Left kidney (tissue), 2 donors: ENCODE measurements around the gene SAMD13. TPM values are rescaled to one million over a fixed set of nuclear protein-coding genes. Genes with fewer than 3 reads are reported as not detected.

ENCODE experiments used
- DNase-seq: peaks from one replicate; pipeline ENCODE4 v3.0.0-alpha.2; 2013
- polyA plus RNA-seq: library from polyadenylated mRNA; unstranded; fragments of 120-200 nt; gene quantifications from one replicate; pipeline ENCODE4 v1.2.1, GENCODE V29; 2013; ENCODE audit not compliant: insufficient read length

Gene SAMD13
- polyA plus RNA-seq, 1 donor, result 6.6 TPM

DNA sequence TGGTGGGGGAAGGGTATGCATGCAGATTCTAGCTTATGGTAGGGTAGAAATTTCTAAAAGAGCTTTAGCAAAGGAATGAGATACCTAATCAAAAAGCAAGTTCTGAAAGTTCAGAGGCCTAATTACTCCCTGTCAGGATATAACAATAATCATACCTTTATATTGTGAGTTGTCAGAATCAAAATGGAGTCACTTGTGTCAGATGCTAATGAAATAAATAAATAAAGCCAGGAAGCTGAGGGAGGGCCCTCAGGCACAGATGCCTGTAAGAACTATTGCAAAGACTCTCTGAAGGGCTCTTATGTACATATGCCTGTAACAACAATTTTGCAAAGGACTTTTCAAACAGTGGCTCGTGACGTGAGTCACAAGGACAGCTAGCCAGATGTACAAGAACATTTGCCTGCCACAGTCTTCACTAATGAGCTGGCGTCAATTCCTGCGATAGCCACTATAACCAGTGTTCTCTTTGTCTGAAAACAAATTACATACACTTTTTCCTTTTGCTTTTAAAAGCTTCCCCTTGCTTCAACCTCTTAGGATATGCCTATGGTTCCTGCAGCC lies 69.4 kb downstream of the SAMD13 start:
- no peak for DNase-seq

DNA sequence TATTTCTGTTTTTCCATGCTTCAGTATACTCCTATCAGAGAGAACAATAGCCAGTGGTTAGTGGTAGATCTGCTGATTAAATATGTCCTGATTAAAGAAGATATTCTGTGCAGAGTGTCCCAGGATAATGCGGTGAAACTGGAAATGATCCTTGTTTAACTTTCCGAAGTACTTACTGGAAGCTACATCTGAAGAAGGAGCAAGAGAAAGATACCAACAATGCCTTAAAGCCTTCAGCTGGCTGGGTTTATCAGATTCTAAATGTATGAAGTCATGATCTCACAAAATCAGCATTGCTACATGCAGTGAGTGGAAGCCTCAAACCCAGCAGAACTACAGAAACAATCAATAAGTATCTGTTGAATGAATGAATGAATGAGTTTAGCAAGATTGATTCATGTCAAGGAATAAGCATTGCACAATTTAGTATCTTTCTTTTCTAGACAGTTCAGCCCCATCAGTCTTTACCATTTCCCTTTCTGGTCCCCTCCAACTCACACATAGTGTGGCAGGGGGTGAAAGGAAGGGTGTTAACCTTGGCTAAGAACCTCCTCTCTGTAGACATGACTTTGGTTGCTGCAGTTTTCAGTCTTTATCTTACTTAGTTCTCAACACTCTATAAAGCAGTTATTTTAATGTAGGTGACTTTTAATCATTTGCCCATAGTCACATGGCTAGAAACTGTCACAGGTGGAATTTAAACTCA lies 72.1 kb downstream of the SAMD13 start:
- DNase-seq, result no peak

DNA sequence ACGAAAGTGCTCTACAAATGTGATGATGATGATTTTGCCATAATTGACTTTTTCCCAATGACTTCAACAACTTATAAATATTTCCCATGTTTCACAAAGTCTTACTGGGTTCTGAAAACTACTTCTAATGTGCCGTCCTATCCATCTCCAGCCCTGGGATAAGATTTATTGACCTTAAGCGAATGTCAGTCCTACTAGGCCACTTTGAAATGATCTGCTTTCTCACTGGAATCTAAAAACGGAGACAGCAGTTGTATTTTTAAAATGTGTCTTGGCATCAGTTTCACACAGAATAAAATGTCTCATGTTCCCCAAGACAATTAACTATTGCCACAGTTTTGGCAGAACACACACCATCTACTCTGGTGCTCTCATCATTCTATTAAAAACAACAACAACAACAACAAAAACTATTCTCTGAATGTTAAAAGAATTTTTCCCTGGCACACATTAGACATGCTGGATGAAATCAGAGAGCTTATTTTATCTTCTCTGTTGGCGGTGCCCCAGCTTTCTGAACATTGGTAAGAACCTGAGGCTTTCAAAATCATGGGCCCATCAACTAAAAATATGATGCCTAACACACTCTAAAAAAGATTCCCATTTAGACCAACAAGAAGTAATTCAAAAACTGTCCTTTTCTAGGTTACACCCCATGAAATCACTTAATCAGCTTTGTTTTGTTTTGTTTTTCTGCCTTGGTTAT lies 73.6 kb downstream of the SAMD13 start:
- DNase-seq, result no peak

DNA sequence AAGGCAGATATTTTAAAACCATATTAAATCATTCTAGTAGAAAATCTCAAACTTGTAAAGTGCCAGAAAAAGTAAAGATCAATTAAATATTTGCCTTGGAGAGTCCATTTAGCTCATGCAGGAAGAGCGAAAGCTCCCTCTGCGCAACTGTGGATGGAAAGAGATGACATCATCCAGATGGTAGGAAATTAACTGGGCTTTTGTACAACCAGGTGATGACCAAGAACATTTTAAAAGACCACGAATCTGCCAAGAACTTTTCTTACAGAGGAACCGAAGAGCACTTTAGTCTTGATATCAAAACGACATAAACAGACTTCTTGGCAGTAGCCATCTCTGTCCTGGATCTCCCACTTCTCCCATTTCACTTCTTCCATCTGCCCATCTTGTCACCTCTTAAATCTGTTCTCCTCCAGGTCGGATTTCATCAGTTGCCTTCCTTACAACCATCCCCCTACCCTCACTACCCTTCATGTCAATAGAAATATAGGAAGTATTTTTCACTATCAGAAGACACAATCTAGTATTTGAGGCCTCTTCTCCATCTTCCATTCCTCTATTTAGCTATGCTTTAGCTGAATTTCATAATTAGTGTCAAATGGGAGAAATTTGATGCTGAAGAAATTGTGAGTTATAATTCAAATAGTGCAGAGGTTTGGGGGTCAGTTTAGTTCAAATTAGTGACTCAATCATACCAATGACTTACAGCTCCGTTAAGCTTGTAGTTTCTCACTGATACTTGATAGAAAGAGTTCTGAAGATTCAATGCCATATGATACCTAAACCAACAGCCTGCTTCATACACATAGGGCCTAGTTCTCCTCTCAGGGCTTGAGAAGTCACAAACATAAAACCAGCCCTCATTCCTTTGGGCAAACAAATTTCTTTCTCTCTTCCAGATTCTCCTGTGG lies 74.7 kb downstream of the SAMD13 start:
- DNase-seq, result no peak

DNA sequence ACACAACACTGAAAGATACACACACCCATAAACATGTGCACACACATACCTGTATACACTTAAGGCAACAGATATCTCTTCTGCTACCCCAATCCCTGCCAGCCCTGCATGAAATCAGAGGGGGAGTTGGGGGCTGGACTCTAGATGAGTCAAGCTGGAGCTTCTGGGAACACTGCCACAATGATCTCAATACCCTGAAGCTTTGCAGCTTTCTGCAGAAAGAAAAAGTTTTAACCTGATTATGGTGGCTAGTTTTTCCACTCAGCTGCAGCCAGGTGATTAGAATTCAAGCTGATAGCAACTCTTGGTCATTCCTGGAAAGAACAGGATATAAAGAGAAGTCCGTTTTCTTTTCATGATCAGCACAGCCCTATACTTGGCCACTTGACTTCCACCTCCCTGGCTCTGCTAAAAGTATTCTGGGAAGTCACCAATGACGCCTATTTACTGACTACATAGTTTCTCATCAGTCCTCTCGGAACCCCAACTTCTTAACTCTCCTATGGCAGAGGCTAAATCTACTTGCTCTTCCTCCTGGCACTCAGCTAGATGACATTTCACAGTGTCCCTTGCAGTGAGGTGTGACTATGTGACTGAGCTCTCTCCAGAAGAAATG lies 76.1 kb downstream of the SAMD13 start:
- DNase-seq, result no peak

DNA sequence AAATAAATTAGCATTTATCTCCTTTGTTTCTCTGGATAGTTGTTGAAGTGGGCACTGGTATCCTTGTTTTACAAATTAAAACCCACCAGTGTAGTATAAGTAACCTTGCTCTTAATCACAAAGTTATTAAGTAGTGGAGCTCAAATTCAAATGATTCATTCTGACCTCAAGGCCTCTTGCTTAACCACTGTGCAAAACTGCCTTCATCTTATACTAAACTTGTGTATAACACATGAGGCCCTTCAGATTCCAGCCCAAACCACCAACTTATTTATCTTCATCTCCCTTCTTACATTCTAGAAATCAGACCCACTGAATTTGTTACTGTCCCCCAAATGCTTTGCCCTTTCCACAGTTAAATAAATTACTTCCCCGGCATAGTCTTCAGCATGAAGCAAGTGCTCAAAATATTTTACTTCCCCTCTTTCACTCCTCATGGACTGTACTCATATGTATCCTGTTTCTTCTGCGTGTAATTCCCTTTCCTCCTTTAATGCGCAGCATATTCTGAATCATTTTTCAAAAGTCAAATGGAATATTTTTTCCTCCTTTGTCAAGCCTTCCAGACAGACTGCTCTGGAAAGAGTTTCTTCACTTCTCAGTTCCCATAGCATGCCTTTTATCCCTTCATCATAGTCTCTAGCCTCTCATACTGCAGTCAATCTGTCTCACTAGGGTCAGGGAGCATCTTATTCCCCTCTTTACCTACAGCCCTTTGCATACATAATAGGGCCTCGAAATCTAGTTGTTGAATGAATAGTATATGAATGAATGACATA lies 77.8 kb downstream of the SAMD13 start:
- DNase-seq, result no peak

DNA sequence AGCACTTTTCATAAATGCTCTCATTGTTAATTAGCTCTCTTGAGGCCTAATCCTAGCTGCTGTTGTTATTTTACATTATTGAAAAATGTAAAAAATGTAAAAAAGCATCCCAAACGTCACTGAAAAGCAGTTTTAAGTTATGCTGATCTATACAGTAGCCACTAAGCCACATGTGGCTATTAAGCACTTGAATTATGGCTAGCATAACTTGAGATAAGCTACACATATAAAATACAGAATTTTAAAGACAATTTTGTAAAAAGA lies 78.3 kb downstream of the SAMD13 start:
- DNase-seq, result no peak

DNA sequence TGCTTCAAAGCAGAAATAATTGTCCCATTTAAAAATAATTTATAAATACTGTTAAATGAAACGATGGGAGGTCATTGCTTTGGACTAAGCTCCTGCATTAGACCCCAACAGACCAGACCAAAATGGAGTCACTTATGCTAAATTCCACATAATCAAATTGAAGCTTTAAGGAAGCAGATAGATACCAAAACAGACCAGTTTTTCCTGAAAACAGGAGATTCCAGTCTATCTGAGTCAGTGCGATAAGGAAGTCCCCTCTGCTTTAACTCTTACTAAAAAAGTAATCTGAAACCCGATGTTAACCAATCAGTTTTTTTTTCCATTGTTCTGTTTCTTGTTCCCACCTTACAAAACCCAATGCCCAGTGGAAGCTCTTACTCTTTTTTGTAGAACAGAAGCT lies 80.6 kb downstream of the SAMD13 start:
- DNase-seq, result no peak

DNA sequence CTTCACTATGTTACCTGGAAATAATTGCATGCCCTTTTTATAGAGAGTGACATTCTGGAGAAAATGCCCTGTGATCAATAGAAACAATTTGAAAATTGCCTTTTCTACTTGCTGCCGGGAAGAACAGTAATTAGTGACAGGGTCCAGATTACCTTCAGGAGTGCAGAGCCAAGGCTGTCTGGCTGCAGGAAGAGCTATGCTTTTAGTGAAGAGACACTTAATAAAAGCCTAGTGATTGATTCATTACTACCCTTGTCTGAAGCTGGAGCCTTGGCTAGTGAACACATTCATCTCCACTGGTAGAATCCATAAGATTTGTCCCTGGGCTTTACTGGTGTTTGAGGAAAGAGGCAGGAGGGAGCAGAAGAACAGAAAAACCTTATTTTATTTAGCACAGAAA lies 83.8 kb downstream of the SAMD13 start:
- no peak for DNase-seq

DNA sequence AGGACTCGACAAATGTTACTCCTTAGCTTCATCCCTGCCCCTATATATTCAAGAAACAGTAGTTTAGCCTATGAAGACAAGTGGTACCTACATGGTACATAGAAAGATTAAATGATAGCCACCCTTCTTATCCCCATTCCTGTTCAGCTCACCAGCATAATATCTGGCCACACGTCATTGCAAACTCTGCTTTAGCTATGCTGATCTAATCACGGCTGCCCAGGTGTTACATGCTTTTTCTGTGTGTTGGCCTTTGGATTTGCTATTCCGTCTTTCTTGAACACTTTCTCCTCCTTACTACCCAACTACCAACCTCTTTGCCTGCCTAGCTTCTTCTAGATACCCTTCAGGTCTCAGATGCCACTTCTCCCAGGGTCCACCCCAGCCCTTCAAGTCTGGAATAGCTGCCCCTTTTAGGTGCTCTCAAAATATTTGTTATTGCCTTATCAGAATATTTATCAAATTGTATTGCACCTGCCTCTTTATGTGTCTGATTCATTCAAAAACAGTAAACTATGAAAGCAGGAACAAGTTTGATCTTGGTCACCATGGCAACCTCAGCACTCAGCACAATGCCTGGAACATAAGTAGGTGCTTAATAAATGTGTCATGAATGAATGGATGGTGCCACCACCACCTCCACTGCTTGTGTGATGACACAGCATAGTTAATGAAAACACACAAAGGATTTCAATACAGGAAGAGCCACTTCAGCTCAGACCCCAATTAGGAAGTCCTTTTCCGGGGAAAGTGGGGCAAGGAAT lies 85.4 kb downstream of the SAMD13 start:
- DNase-seq, result no peak

DNA sequence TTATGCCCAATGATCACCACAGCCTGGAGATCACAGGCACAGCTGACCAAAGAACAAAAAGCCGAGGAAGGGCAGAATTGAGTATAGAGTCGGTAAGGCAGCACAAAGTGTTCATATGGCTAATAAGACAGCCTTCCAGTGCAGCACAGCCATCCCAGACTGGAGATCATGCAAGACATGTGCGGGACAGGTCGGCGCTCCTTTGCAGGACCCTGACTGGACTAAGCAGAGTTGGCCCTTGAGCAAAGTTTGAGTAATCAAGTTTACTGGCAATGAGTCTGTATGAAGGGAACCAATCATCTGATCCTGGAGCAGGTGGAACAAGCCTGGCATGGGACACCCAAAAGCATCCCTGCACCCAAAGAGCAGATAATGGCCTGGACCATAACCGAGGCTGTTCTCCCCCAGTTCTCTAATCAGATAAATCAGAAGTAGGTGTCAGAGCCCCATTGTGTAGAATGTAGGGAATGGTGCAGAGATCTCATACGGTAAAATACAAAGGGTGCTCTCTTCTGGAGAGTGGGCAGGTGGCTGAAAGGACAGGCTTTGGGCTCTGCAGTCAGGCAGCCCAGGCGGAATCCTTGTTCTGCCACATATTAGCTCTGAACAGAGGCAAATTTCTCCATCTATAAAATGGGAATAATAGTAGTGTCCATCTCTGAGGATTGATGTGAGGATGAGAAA lies 86.1 kb downstream of the SAMD13 start:
- DNase-seq, result no peak

DNA sequence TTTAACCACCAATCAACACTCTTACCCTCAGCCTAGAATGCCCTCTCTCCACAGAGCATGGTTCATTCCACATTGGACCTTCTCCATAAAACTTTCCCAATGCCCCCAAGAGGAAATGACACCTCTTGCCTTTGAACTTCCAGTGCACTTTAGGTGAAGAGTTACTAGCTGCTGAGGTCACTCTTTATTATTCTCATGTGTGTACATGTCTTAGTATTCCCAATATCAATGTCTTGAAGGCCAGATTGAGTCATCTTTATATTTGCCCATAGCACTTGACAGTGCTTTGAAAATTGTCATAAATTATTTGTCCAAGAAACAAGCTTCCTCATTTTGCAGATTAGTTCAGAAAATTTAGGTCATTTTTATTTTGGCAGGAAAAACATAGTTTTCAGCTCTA lies 88.7 kb downstream of the SAMD13 start:
- DNase-seq, result no peak

DNA sequence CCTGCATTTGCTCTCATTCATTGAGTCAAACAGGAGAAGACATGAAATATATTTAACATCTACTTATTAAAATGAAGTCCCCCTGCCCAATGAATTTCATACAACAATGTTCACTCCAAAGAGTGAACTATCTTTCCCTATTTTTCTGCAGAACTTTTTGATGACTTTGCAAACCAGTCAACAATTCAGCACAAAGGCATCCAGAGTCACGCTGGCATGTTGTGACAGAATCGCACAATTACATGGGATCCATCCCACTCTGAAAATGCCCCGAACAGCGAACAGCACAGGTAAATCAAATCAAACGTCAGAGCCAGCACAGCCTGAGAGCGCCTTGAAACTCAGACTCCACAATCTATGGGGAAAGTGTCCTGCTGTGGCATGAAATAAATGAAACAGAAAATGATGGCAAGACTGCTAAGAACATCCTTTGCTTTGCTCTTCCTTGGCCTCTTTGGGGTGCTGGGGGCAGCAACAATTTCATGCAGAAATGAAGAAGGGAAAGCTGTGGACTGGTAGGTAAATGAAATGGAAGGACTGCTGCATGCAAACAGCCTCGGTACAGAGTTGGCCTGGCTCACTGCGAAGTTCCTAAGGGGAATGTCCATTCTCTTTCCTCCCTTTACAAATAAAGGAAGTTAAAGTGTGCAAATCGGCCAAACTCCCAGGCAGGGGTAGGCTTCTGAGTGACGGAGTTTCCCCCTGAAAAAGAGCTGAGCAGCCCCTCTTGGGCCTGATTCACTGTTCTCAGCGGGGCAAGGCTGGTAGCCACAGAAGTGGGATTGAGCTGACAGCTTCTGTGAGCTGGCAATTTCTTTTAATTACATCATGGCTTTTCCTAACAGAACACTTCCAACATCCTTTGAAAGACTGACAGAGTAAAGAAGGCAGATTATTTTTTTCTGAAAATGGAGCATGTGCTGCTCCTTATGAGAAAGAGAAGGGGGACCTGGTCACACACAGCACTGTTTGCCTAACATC lies 97.0 kb downstream of the SAMD13 start, which contains the start of gene DNASE2B:
Gene DNASE2B, plus strand, starts transcription at position 310 of the 981 bp plus-strand sequence. Its CDS starts 81 bp downstream, at position 391.
- DNase-seq, result no peak

Other genes starting within 250 kb of the SAMD13 start
- 59.2 TPM for gene PRKACB, start 157.4 kb upstream of the SAMD13 start, polyA plus RNA-seq
- 0.20 TPM for gene DNASE2B, start 96.8 kb downstream of the SAMD13 start, polyA plus RNA-seq
- 47.4 TPM for gene RPF1, start 177.6 kb downstream of the SAMD13 start, polyA plus RNA-seq
- 4.2 TPM for gene SPATA1, start 204.7 kb downstream of the SAMD13 start, polyA plus RNA-seq
- gene GNG5, start 204.9 kb downstream of the SAMD13 start, polyA plus RNA-seq, result 162 TPM